ENCODE measurements around the gene ZNF860.
"Not testable (repeated sequence)": the region's sequence is repeated elsewhere in the genome, so short reads cannot be mapped to it uniquely, and the experiment has no call there.

- not testable (repeated sequence) for TF ChIP-seq POLR2A, CTCF (IDR thresholded peaks at IDR 0.05)
Observed at GRCh38 chr3:32015638-32016037, 34.1 kb downstream of the ZNF860 start.

All from body of pancreas (tissue), 4 donors.